ENCODE results near the gene CALML3. TPM values are rescaled to one million over a fixed set of nuclear protein-coding genes. Genes with fewer than 3 reads are reported as not detected.

CALML3 gene
- polyA plus RNA-seq, 4 donors: 0.07 to 0.27 (median 0.22) TPM; not detected in 1

GRCh38 chr10:5530846-5531557 is 6.2 kb downstream of the CALML3 start:
- Histone ChIP-seq H3K4me3 (ENCODE audit: low read depth in 1 of 3, low read length in 3 of 3) (no peak overlapping the region), H3K27me3 (ENCODE audit: control insufficient read depth in 3 of 3, insufficient read depth in 3 of 3, low read length in 3 of 3) (no peaks in the 10 kb centered on the region), H3K9me3 (ENCODE audit: control insufficient read depth in 2 of 2, insufficient read depth in 1 of 2, low read depth in 1 of 2, low read length in 1 of 2) (no peaks in the 10 kb centered on the region), H3K36me3 (ENCODE audit: control insufficient read depth in 3 of 3, insufficient read depth in 2 of 3, low read depth in 1 of 3, low read length in 3 of 3) (no peaks in the 10 kb centered on the region), H3K27ac (ENCODE audit: low read depth in 1 of 3, low read length in 2 of 3) (no peak overlapping the region), H3K4me1 (ENCODE audit: control insufficient read depth in 3 of 3, insufficient read depth in 2 of 3, low read depth in 1 of 3, low read length in 2 of 3) (no peaks in the 10 kb centered on the region)
- WGBS, 3 donors: 93 to 96% (median 93%) methylated on average over 16 of the region's 16 CpGs
- no peak for FAIRE-seq
- DNase-seq: no peak

- DNase-seq: no peak
- WGBS, 3 donors: 78 to 81% (median 79%) methylated on average over 10 of the region's 10 CpGs
- Histone ChIP-seq H3K4me3 (ENCODE audit: low read depth in 1 of 3, low read length in 3 of 3) (no peak overlapping the region), H3K27me3 (ENCODE audit: control insufficient read depth in 3 of 3, insufficient read depth in 3 of 3, low read length in 3 of 3) (no peaks in the 10 kb centered on the region), H3K27ac (ENCODE audit: low read depth in 1 of 3, low read length in 2 of 3) (no peak overlapping the region), H3K9me3 (ENCODE audit: control insufficient read depth in 2 of 2, insufficient read depth in 1 of 2, low read depth in 1 of 2, low read length in 1 of 2) (no peaks in the 10 kb centered on the region), H3K4me1 (ENCODE audit: control insufficient read depth in 3 of 3, insufficient read depth in 2 of 3, low read depth in 1 of 3, low read length in 2 of 3) (no peaks in the 10 kb centered on the region), H3K36me3 (ENCODE audit: control insufficient read depth in 3 of 3, insufficient read depth in 2 of 3, low read depth in 1 of 3, low read length in 3 of 3) (no peaks in the 10 kb centered on the region)
- FAIRE-seq: no peak
Measured at GRCh38 chr10:5531558-5532306, 7.0 kb downstream of the CALML3 start.

GRCh38 chr10:5532307-5532605 is 7.5 kb downstream of the CALML3 start:
- H3K4me3 ChIP-seq (ENCODE audit: low read depth in 1 of 3, low read length in 3 of 3): no peak overlapping the region
- H3K36me3 ChIP-seq (ENCODE audit: control insufficient read depth in 3 of 3, insufficient read depth in 2 of 3, low read depth in 1 of 3, low read length in 3 of 3): no peaks in the 10 kb centered on the region
- H3K9me3 ChIP-seq (ENCODE audit: control insufficient read depth in 2 of 2, insufficient read depth in 1 of 2, low read depth in 1 of 2, low read length in 1 of 2): no peaks in the 10 kb centered on the region
- no peak for FAIRE-seq
- no peak overlapping the region for H3K27ac ChIP-seq (ENCODE audit: low read depth in 1 of 3, low read length in 2 of 3)
- DNase-seq: no peak
- WGBS, 3 donors: 89 to 93% (median 90%) methylated on average over 10 of the region's 10 CpGs
- H3K27me3 ChIP-seq (ENCODE audit: control insufficient read depth in 3 of 3, insufficient read depth in 3 of 3, low read length in 3 of 3): no peaks in the 10 kb centered on the region
- H3K4me1 ChIP-seq (ENCODE audit: control insufficient read depth in 3 of 3, insufficient read depth in 2 of 3, low read depth in 1 of 3, low read length in 2 of 3): no peaks in the 10 kb centered on the region

GRCh38 chr10:5532618-5533097 is 7.9 kb downstream of the CALML3 start:
- H3K27me3 ChIP-seq (ENCODE audit: control insufficient read depth in 3 of 3, insufficient read depth in 3 of 3, low read length in 3 of 3): no peaks in the 10 kb centered on the region
- FAIRE-seq: no peak
- H3K4me3 ChIP-seq (ENCODE audit: low read depth in 1 of 3, low read length in 3 of 3): no peak overlapping the region
- no peak overlapping the region for H3K27ac ChIP-seq (ENCODE audit: low read depth in 1 of 3, low read length in 2 of 3)
- H3K36me3 ChIP-seq (ENCODE audit: control insufficient read depth in 3 of 3, insufficient read depth in 2 of 3, low read depth in 1 of 3, low read length in 3 of 3): no peaks in the 10 kb centered on the region
- H3K9me3 ChIP-seq (ENCODE audit: control insufficient read depth in 2 of 2, insufficient read depth in 1 of 2, low read depth in 1 of 2, low read length in 1 of 2): no peaks in the 10 kb centered on the region
- 87 to 90% (median 89%) methylated on average over 6 of the region's 6 CpGs for WGBS, 3 donors
- no peaks in the 10 kb centered on the region for H3K4me1 ChIP-seq (ENCODE audit: control insufficient read depth in 3 of 3, insufficient read depth in 2 of 3, low read depth in 1 of 3, low read length in 2 of 3)
- no peak for DNase-seq

- Histone ChIP-seq H3K36me3 (ENCODE audit: control insufficient read depth in 3 of 3, insufficient read depth in 2 of 3, low read depth in 1 of 3, low read length in 3 of 3) (no peaks in the 10 kb centered on the region), H3K27me3 (ENCODE audit: control insufficient read depth in 3 of 3, insufficient read depth in 3 of 3, low read length in 3 of 3) (no peaks in the 10 kb centered on the region), H3K4me1 (ENCODE audit: control insufficient read depth in 3 of 3, insufficient read depth in 2 of 3, low read depth in 1 of 3, low read length in 2 of 3) (no peaks in the 10 kb centered on the region), H3K4me3 (ENCODE audit: low read depth in 1 of 3, low read length in 3 of 3) (no peak overlapping the region), H3K27ac (ENCODE audit: low read depth in 1 of 3, low read length in 2 of 3) (no peak overlapping the region), H3K9me3 (ENCODE audit: control insufficient read depth in 2 of 2, insufficient read depth in 1 of 2, low read depth in 1 of 2, low read length in 1 of 2) (no peaks in the 10 kb centered on the region)
- WGBS, 3 donors: 89 to 94% (median 90%) methylated on average over 19 to 21 of the region's 21 CpGs
- no peak for DNase-seq
- FAIRE-seq: no peak
Measured at GRCh38 chr10:5533098-5533731, 8.5 kb downstream of the CALML3 start.

GRCh38 chr10:5534051-5534821 is 9.5 kb downstream of the CALML3 start:
- Histone ChIP-seq H3K27ac (ENCODE audit: low read depth in 1 of 3, low read length in 2 of 3) (no peak overlapping the region), H3K36me3 (ENCODE audit: control insufficient read depth in 3 of 3, insufficient read depth in 2 of 3, low read depth in 1 of 3, low read length in 3 of 3) (no peaks in the 10 kb centered on the region), H3K4me1 (ENCODE audit: control insufficient read depth in 3 of 3, insufficient read depth in 2 of 3, low read depth in 1 of 3, low read length in 2 of 3) (peaks cover 0 to 4% (median 0%) of the 10 kb centered on the region in 3 donors), H3K4me3 (ENCODE audit: low read depth in 1 of 3, low read length in 3 of 3) (no peak overlapping the region), H3K9me3 (ENCODE audit: control insufficient read depth in 2 of 2, insufficient read depth in 1 of 2, low read depth in 1 of 2, low read length in 1 of 2) (no peaks in the 10 kb centered on the region), H3K27me3 (ENCODE audit: control insufficient read depth in 3 of 3, insufficient read depth in 3 of 3, low read length in 3 of 3) (no peaks in the 10 kb centered on the region)
- 90 to 91% (median 90%) methylated on average over 38 of the region's 38 CpGs for WGBS, 3 donors
- DNase-seq (no peak), FAIRE-seq (no peak)

- no peaks in the 10 kb centered on the region for H3K27me3 ChIP-seq (ENCODE audit: control insufficient read depth in 3 of 3, insufficient read depth in 3 of 3, low read length in 3 of 3)
- FAIRE-seq (no peak), DNase-seq (no peak)
- H3K27ac ChIP-seq (ENCODE audit: low read depth in 1 of 3, low read length in 2 of 3): no peak overlapping the region
- H3K4me1 ChIP-seq (ENCODE audit: control insufficient read depth in 3 of 3, insufficient read depth in 2 of 3, low read depth in 1 of 3, low read length in 2 of 3): peaks cover 0 to 13% (median 0%) of the 10 kb centered on the region in 3 donors
- H3K4me3 ChIP-seq (ENCODE audit: low read depth in 1 of 3, low read length in 3 of 3): no peak overlapping the region
- no peaks in the 10 kb centered on the region for H3K36me3 ChIP-seq (ENCODE audit: control insufficient read depth in 3 of 3, insufficient read depth in 2 of 3, low read depth in 1 of 3, low read length in 3 of 3)
- no peaks in the 10 kb centered on the region for H3K9me3 ChIP-seq (ENCODE audit: control insufficient read depth in 2 of 2, insufficient read depth in 1 of 2, low read depth in 1 of 2, low read length in 1 of 2)
- 71 to 82% (median 78%) methylated on average over 8 of the region's 8 CpGs for WGBS, 3 donors
Measured at GRCh38 chr10:5534880-5535856, 10.4 kb downstream of the CALML3 start.
